Effector memory CD4-positive, alpha-beta T cell (primary cell): ENCODE measurements around the gene CYTL1.

Experiments
- DNase-seq, 3 donors: peaks; one replicate each; pipeline ENCODE4 v3.0.0-alpha.2; 2020
- H3K27ac ChIP-seq: 2 replicates; pipeline ENCODE4 v1.7.0; 2013; ENCODE audit warnings: mild to moderate bottlenecking, low read length, moderate library complexity; ENCODE audit not compliant: insufficient read depth, poor library complexity, severe bottlenecking
- H3K27me3 ChIP-seq: replicated peaks from 2 replicates; pipeline ENCODE4 v1.7.0; 2013; ENCODE audit warnings: mild to moderate bottlenecking, low read length; ENCODE audit not compliant: insufficient read depth, control insufficient read depth, poor library complexity, severe bottlenecking
- H3K36me3 ChIP-seq: 2 replicates; pipeline ENCODE4 v1.7.0; 2013; ENCODE audit warnings: mild to moderate bottlenecking, low read length, moderate library complexity; ENCODE audit not compliant: control insufficient read depth, insufficient read depth
- H3K4me1 ChIP-seq: 2 replicates; pipeline ENCODE4 v1.7.0; 2013; ENCODE audit warnings: low read length, mild to moderate bottlenecking; ENCODE audit not compliant: control insufficient read depth, insufficient read depth, poor library complexity, severe bottlenecking
- H3K4me3 ChIP-seq: 2 replicates; pipeline ENCODE4 v1.7.0; 2013; ENCODE audit warnings: low read length, low read depth, mild to moderate bottlenecking; ENCODE audit not compliant: insufficient read depth, poor library complexity, severe bottlenecking
- H3K9me3 ChIP-seq: 2 replicates; pipeline ENCODE4 v1.7.0; 2013; ENCODE audit warnings: mild to moderate bottlenecking, low read length, moderate library complexity; ENCODE audit not compliant: control insufficient read depth

CYTL1 gene

GRCh38 chr4:5036239-5036638 lies 17.0 kb upstream of the CYTL1 start:
- Histone ChIP-seq H3K4me3 (no peak overlapping the region), H3K27me3 (no peaks in the 10 kb centered on the region), H3K4me1 (no peaks in the 10 kb centered on the region), H3K36me3 (no peaks in the 10 kb centered on the region), H3K9me3 (no peaks in the 10 kb centered on the region), H3K27ac (no peak overlapping the region)
- no peak for DNase-seq

- H3K36me3 ChIP-seq: no peaks in the 10 kb centered on the region
- H3K27ac ChIP-seq: no peak overlapping the region
- H3K9me3 ChIP-seq: no peaks in the 10 kb centered on the region
- H3K27me3 ChIP-seq: no peaks in the 10 kb centered on the region
- H3K4me1 ChIP-seq: no peaks in the 10 kb centered on the region
- no peak for DNase-seq
- no peak overlapping the region for H3K4me3 ChIP-seq
Observed at GRCh38 chr4:5034206-5034605, 14.9 kb upstream of the CYTL1 start.

GRCh38 chr4:5033281-5033841 lies 14.1 kb upstream of the CYTL1 start:
- no peaks in the 10 kb centered on the region for H3K27me3 ChIP-seq
- no peak for DNase-seq
- H3K36me3 ChIP-seq: no peaks in the 10 kb centered on the region
- no peak overlapping the region for H3K4me3 ChIP-seq
- H3K27ac ChIP-seq: no peak overlapping the region
- no peaks in the 10 kb centered on the region for H3K4me1 ChIP-seq
- H3K9me3 ChIP-seq: no peaks in the 10 kb centered on the region

GRCh38 chr4:5032813-5033212 lies 13.6 kb upstream of the CYTL1 start:
- no peaks in the 10 kb centered on the region for H3K4me1 ChIP-seq
- DNase-seq: no peak
- no peaks in the 10 kb centered on the region for H3K9me3 ChIP-seq
- no peak overlapping the region for H3K4me3 ChIP-seq
- H3K36me3 ChIP-seq: no peaks in the 10 kb centered on the region
- no peaks in the 10 kb centered on the region for H3K27me3 ChIP-seq
- no peak overlapping the region for H3K27ac ChIP-seq

GRCh38 chr4:5030927-5031326 lies 11.7 kb upstream of the CYTL1 start:
- Histone ChIP-seq H3K36me3 (no peaks in the 10 kb centered on the region), H3K27me3 (no peaks in the 10 kb centered on the region), H3K27ac (no peak overlapping the region), H3K4me3 (no peak overlapping the region), H3K4me1 (no peaks in the 10 kb centered on the region), H3K9me3 (no peaks in the 10 kb centered on the region)
- DNase-seq: no peak

- Histone ChIP-seq H3K4me1 (no peaks in the 10 kb centered on the region), H3K36me3 (no peaks in the 10 kb centered on the region), H3K27me3 (no peaks in the 10 kb centered on the region), H3K9me3 (no peaks in the 10 kb centered on the region), H3K27ac (no peak overlapping the region), H3K4me3 (no peak overlapping the region)
- no peak for DNase-seq
Observed at GRCh38 chr4:5030221-5030620, 11.0 kb upstream of the CYTL1 start.

- no peak for DNase-seq
- Histone ChIP-seq H3K27ac (no peak overlapping the region), H3K27me3 (no peaks in the 10 kb centered on the region), H3K4me1 (no peaks in the 10 kb centered on the region), H3K36me3 (no peaks in the 10 kb centered on the region), H3K9me3 (no peaks in the 10 kb centered on the region), H3K4me3 (no peak overlapping the region)
Observed at GRCh38 chr4:5029447-5029846, 10.2 kb upstream of the CYTL1 start.

- DNase-seq: no peak
- Histone ChIP-seq H3K4me1 (no peaks in the 10 kb centered on the region), H3K27me3 (no peaks in the 10 kb centered on the region), H3K4me3 (no peak overlapping the region), H3K36me3 (no peaks in the 10 kb centered on the region), H3K9me3 (no peaks in the 10 kb centered on the region), H3K27ac (no peak overlapping the region)
Observed at GRCh38 chr4:5028480-5028879, 9.2 kb upstream of the CYTL1 start.

GRCh38 chr4:5027346-5027745 lies 8.1 kb upstream of the CYTL1 start:
- no peak for DNase-seq
- Histone ChIP-seq H3K27me3 (no peaks in the 10 kb centered on the region), H3K4me3 (no peak overlapping the region), H3K27ac (no peak overlapping the region), H3K9me3 (no peaks in the 10 kb centered on the region), H3K36me3 (no peaks in the 10 kb centered on the region), H3K4me1 (no peaks in the 10 kb centered on the region)

- no peak for DNase-seq
- Histone ChIP-seq H3K27me3 (no peaks in the 10 kb centered on the region), H3K9me3 (no peaks in the 10 kb centered on the region), H3K27ac (no peak overlapping the region), H3K36me3 (no peaks in the 10 kb centered on the region), H3K4me1 (no peaks in the 10 kb centered on the region), H3K4me3 (no peak overlapping the region)
Observed at GRCh38 chr4:5026371-5026770, 7.1 kb upstream of the CYTL1 start.

GRCh38 chr4:5024673-5025072 lies 5.4 kb upstream of the CYTL1 start:
- Histone ChIP-seq H3K4me1 (no peaks in the 10 kb centered on the region), H3K9me3 (no peaks in the 10 kb centered on the region), H3K27me3 (no peaks in the 10 kb centered on the region), H3K36me3 (no peaks in the 10 kb centered on the region), H3K4me3 (no peak overlapping the region), H3K27ac (no peak overlapping the region)
- DNase-seq: no peak
